Measurements from ENCODE around the gene IPO7.

Gene IPO7

GRCh38 chr11:9459667-9460321, 75.3 kb downstream of the IPO7 start:
- TF ChIP-seq CTCF (conservative IDR thresholded peaks at IDR 0.05; ENCODE audit: control insufficient read depth, insufficient read depth, low read depth, low read length): peak; percentile 4
- H3K4me3 ChIP-seq (ENCODE audit: control insufficient read depth, low read depth, low read length): peak overlapping the region; percentile 100
- DNase-seq (ENCODE audit: low read depth): peak; percentile 75

- peak; percentile 100 for DNase-seq (ENCODE audit: low read depth)
- TF ChIP-seq CTCF (conservative IDR thresholded peaks at IDR 0.05; ENCODE audit: control insufficient read depth, insufficient read depth, low read depth, low read length): no peak
- peak within 1 kb of the TSS; percentile 100 for H3K4me3 ChIP-seq (ENCODE audit: control insufficient read depth, low read depth, low read length)
Observed at GRCh38 chr11:9460322-9461062, 76.0 kb downstream of the IPO7 start, which contains the start of gene ZNF143. Gene ZNF143 (plus strand): TSS chr11:9461012. CDS start chr11:9471309, 10,297 bp downstream.

GRCh38 chr11:9461063-9461759, 76.8 kb downstream of the IPO7 start:
- peak; percentile 90 for DNase-seq (ENCODE audit: low read depth)
- H3K4me3 ChIP-seq (ENCODE audit: control insufficient read depth, low read depth, low read length): peak overlapping the region; percentile 59
- TF ChIP-seq CTCF (conservative IDR thresholded peaks at IDR 0.05; ENCODE audit: control insufficient read depth, insufficient read depth, low read depth, low read length): no peak

DNA sequence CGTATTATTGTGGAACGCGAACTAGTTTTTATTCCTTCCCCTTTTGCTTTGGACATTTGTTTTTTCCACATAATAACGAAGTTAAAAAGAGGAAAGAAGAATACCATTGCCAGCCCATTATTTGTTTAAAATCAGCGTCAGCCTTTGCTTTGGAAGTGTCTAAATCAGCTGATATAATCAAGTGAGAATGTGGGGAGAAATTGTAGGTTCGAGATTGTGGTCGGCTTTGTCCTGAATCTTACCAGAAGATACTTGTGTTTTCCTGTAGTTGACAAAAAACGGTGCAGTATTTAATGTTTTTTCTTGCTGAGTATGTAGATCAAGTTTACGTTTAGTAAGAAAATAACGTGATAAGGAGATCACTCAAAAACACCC, 77.3 kb downstream of the IPO7 start:
- DNase-seq (ENCODE audit: low read depth): peak; percentile 33
- peak overlapping the region; percentile 59 for H3K4me3 ChIP-seq (ENCODE audit: control insufficient read depth, low read depth, low read length)
- no peak for TF ChIP-seq CTCF (conservative IDR thresholded peaks at IDR 0.05; ENCODE audit: control insufficient read depth, insufficient read depth, low read depth, low read length)

GRCh38 chr11:9462172-9462799, 77.8 kb downstream of the IPO7 start:
- no peak for TF ChIP-seq CTCF (conservative IDR thresholded peaks at IDR 0.05; ENCODE audit: control insufficient read depth, insufficient read depth, low read depth, low read length)
- peak; percentile 16 for DNase-seq (ENCODE audit: low read depth)
- peak overlapping the region; percentile 59 for H3K4me3 ChIP-seq (ENCODE audit: control insufficient read depth, low read depth, low read length)

DNA sequence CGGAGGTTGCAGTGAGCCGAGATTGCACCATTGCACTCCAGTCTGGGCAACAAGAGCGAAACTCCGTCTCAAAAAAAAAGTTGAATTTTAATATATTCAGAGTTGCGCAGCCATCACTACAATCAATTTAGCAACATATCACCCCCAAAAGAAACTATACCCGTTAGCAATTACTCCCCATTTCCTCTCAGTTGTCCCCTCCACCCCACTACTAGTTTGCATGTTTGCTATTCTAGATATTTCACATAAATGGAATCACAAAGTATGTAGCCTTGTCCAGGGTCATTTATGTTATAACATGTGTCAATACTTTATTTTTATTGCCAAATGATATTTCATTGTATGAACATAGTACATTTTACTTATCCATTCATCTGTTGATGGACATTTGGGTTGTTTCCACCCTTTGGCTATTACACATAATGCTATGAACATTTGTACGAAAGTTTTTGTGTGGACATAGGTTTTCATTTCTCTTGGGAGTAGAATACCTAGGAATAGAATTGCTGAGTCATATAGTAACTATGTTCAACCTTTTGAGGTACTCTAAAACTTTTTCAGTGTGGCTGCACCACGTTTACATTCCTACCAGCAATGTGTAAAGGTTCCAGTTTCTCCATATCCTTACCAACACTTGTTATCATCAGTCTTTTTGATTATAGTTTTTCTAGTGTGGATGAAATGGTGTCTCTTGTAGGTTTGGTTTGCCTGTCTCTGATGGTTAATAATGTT, 78.5 kb downstream of the IPO7 start:
- H3K4me3 ChIP-seq (ENCODE audit: control insufficient read depth, low read depth, low read length): no peak overlapping the region
- no peak for TF ChIP-seq CTCF (conservative IDR thresholded peaks at IDR 0.05; ENCODE audit: control insufficient read depth, insufficient read depth, low read depth, low read length)
- DNase-seq (ENCODE audit: low read depth): no peak
